GM19324 (cell line): ENCODE data around the gene TP53BP2.
"Not testable (repeated sequence)": the region's sequence is repeated elsewhere in the genome, so short reads cannot be mapped to it uniquely, and the experiment has no call there.

ENCODE experiments used
- ATAC-seq: cut with Tn5 transposase; IDR thresholded peaks from one replicate; pipeline ENCODE4 v1.9.1; 2021; ENCODE audit warnings: mild to moderate bottlenecking, moderate library complexity; ENCODE audit not compliant: unreplicated experiment, low FRiP score

Gene TP53BP2

GRCh38 chr1:223809905-223810304, 35.8 kb downstream of the TP53BP2 start:
- ATAC-seq, result not testable (repeated sequence)

GRCh38 chr1:223803211-223803610, 42.5 kb downstream of the TP53BP2 start:
- no peak for ATAC-seq

- no peak for ATAC-seq
Measured at GRCh38 chr1:223802602-223803001, 43.1 kb downstream of the TP53BP2 start.

GRCh38 chr1:223802032-223802431, 43.7 kb downstream of the TP53BP2 start:
- no peak for ATAC-seq

GRCh38 chr1:223796210-223796609, 49.5 kb downstream of the TP53BP2 start:
- ATAC-seq, result no peak

- ATAC-seq, result no peak
Measured at GRCh38 chr1:223794136-223794880, 51.4 kb downstream of the TP53BP2 start.

GRCh38 chr1:223793716-223794115, 52.0 kb downstream of the TP53BP2 start:
- ATAC-seq, result no peak

- ATAC-seq, result no peak
Measured at GRCh38 chr1:223792046-223792445, 53.7 kb downstream of the TP53BP2 start.

- ATAC-seq, result no peak
Measured at GRCh38 chr1:223788746-223789415, 56.9 kb downstream of the TP53BP2 start.

- no peak for ATAC-seq
Measured at GRCh38 chr1:223785808-223786207, 59.9 kb downstream of the TP53BP2 start.

GRCh38 chr1:223784541-223784940, 61.2 kb downstream of the TP53BP2 start:
- no peak for ATAC-seq

- ATAC-seq, result no peak
Measured at GRCh38 chr1:223783676-223784075, 62.1 kb downstream of the TP53BP2 start.

- no peak for ATAC-seq
Measured at GRCh38 chr1:223780949-223781348, 64.8 kb downstream of the TP53BP2 start.

- ATAC-seq, result no peak
Measured at GRCh38 chr1:223780318-223780717, 65.4 kb downstream of the TP53BP2 start.

GRCh38 chr1:223776826-223777454, 68.8 kb downstream of the TP53BP2 start:
- no peak for ATAC-seq

- no peak for ATAC-seq
Measured at GRCh38 chr1:223776075-223776814, 69.5 kb downstream of the TP53BP2 start.

GRCh38 chr1:223775711-223776074, 70.1 kb downstream of the TP53BP2 start:
- no peak for ATAC-seq

- ATAC-seq, result no peak
Measured at GRCh38 chr1:223775054-223775453, 70.7 kb downstream of the TP53BP2 start.

- ATAC-seq, result no peak
Measured at GRCh38 chr1:223774134-223774814, 71.5 kb downstream of the TP53BP2 start.

GRCh38 chr1:223772771-223773160, 73.0 kb downstream of the TP53BP2 start:
- ATAC-seq, result no peak
